Endothelial cell of umbilical vein (primary cell): ENCODE data around the gene MYO15A. TPM values are rescaled to one million over a fixed set of nuclear protein-coding genes. Genes with fewer than 3 reads are reported as not detected.

Experiments
- BruUV-seq: library from RNA; stranded (reverse); fragments of 400-500 nt; replicated peaks from 2 replicates; lab custom pipeline; 2021; lab: Mats Ljungman, UMichigan
- CTCF ChIA-PET: fragments of 300-600, 350-600 bp; sonication (Branson Sonifier 250); formaldehyde crosslinking; loops from one replicate; lab custom pipeline; 2021; ENCODE audit warnings: antibody characterized with exemption, inconsistent platforms; lab: Charles Lee
- POLR2A ChIA-PET: fragments of 300-600, 350-600 bp; sonication (Branson Sonifier 250); formaldehyde crosslinking; loops from one replicate; lab custom pipeline; 2021; ENCODE audit warnings: antibody characterized with exemption, inconsistent platforms; lab: Charles Lee
- DNase-seq: peaks from one replicate; pipeline ENCODE4 v3.0.0-alpha.2; 2011; ENCODE audit warnings: low read depth, low spot score
- FAIRE-seq: peaks from 2 replicates; lab custom pipeline; 2011; peaks lifted over from hg19 to GRCh38; lab: Jason Lieb, UNC
- H2AFZ ChIP-seq: 2 replicates; pipeline ENCODE4 v1.6.0; 2012; ENCODE audit warnings: low read depth, low read length, control low read depth, inconsistent platforms
- H3K27ac ChIP-seq: 2 replicates; pipeline ENCODE4 v1.5.1; 2011; ENCODE audit warnings: low read depth, mild to moderate bottlenecking, control low read depth, low read length, moderate library complexity; ENCODE audit not compliant: insufficient read depth
- H3K27me3 ChIP-seq, 2 experiments: 2 replicates each; pipeline versions ENCODE4 v1.6.0 to v1.6.1; 2011; ENCODE audit warnings: low read length in 2 of 2, mixed read lengths in 1 of 2; ENCODE audit not compliant: control insufficient read depth in 2 of 2, insufficient read depth in 2 of 2
- H3K36me3 ChIP-seq, 2 experiments: 2 replicates in 1 of 2; 3 replicates in 1 of 2; pipeline ENCODE4 v1.5.1; 2011; ENCODE audit warnings: low read length in 2 of 2, mild to moderate bottlenecking in 1 of 2, moderate library complexity in 1 of 2; ENCODE audit not compliant: control insufficient read depth in 2 of 2, insufficient read depth in 2 of 2; ENCODE audit errors: extremely low read depth in 1 of 2
- H3K4me1 ChIP-seq: 3 replicates; pipeline ENCODE4 v1.5.1; 2011; ENCODE audit warnings: mild to moderate bottlenecking, low read length; ENCODE audit not compliant: control insufficient read depth, insufficient read depth; ENCODE audit errors: extremely low read depth
- H3K4me2 ChIP-seq: 2 replicates; pipeline ENCODE4 v1.6.1; 2011; ENCODE audit warnings: low read length, control low read depth, mixed read lengths; ENCODE audit not compliant: insufficient read depth
- H3K4me3 ChIP-seq, 3 experiments: fragments of 200-600 bp in 1 of 3; sonication (generic), shearing (Covaris generic) in 1 of 3; replicated peaks in 1 of 3; 2 replicates each; pipeline ENCODE4 v1.5.1; 2011 to 2016; ENCODE audit warnings: control low read depth in 3 of 3, low read length in 3 of 3, mild to moderate bottlenecking in 2 of 3, inconsistent platforms in 1 of 3, low read depth in 1 of 3, moderate library complexity in 1 of 3; ENCODE audit not compliant: insufficient read depth in 1 of 3
- H3K79me2 ChIP-seq: 2 replicates; pipeline ENCODE4 v1.6.0; 2012; ENCODE audit warnings: low read length, inconsistent platforms; ENCODE audit not compliant: control insufficient read depth, insufficient read depth
- H3K9ac ChIP-seq: replicated peaks from 2 replicates; pipeline ENCODE3; 2011; ENCODE audit warnings: low read length, control low read depth; ENCODE audit not compliant: insufficient read depth; ENCODE audit errors: extremely low read depth
- H3K9me1 ChIP-seq: replicated peaks from 3 replicates; pipeline ENCODE4 v1.6.0; 2011; ENCODE audit warnings: mild to moderate bottlenecking, low read length; ENCODE audit not compliant: control insufficient read depth, insufficient read depth; ENCODE audit errors: extremely low read depth
- H3K9me3 ChIP-seq: replicated peaks from 2 replicates; pipeline ENCODE4 v1.5.1; 2012; ENCODE audit warnings: low read length, inconsistent platforms; ENCODE audit not compliant: control insufficient read depth, insufficient read depth
- H4K20me1 ChIP-seq: replicated peaks from 2 replicates; pipeline ENCODE3; 2011; ENCODE audit warnings: mild to moderate bottlenecking, low read length; ENCODE audit not compliant: control insufficient read depth, insufficient read depth; ENCODE audit errors: extremely low read depth
- EZH2 ChIP-seq: IDR thresholded peaks from 2 replicates; pipeline ENCODE4 v1.6.1; 2012; ENCODE audit warnings: borderline replicate concordance, low read depth, mild to moderate bottlenecking, moderate library complexity, low read length, inconsistent platforms; ENCODE audit not compliant: severe bottlenecking
- FOS ChIP-seq: IDR thresholded peaks from 2 replicates; pipeline ENCODE4 v1.6.1; 2011; ENCODE audit warnings: mild to moderate bottlenecking, low read length, moderate library complexity, borderline replicate concordance; ENCODE audit not compliant: insufficient read depth
- GATA2 ChIP-seq: IDR thresholded peaks from 2 replicates; pipeline ENCODE4 v1.7.0; 2011; ENCODE audit warnings: low read depth, mild to moderate bottlenecking, moderate library complexity, mixed read lengths, low read length; ENCODE audit not compliant: insufficient read length, insufficient read depth
- JUN ChIP-seq: IDR thresholded peaks from 2 replicates; pipeline ENCODE4 v1.6.1; 2011; ENCODE audit warnings: borderline replicate concordance, low read depth; ENCODE audit not compliant: insufficient read length, insufficient read depth
- MYC ChIP-seq: IDR thresholded peaks from one replicate; pipeline ENCODE4 v1.6.1; 2011; ENCODE audit warnings: mild to moderate bottlenecking, low read depth, low read length
- POLR2A ChIP-seq: IDR thresholded peaks from 2 replicates; pipeline ENCODE4 v1.6.1; 2012; ENCODE audit warnings: low read depth, mild to moderate bottlenecking, control low read depth, low read length
- POLR2AphosphoS5 ChIP-seq: IDR thresholded peaks from 2 replicates; pipeline ENCODE4 v1.6.1; 2012; ENCODE audit warnings: low read depth, mild to moderate bottlenecking, control low read depth, low read length, moderate library complexity; ENCODE audit not compliant: insufficient read depth
- dilution Hi-C: fragments of 300-500 bp; cut with MboI; formaldehyde crosslinking; loops from one replicate; pipeline ENCODE4 v1.15.0; 2019; ENCODE audit warnings: low sequenced_read_pairs; ENCODE audit not compliant: extremely low pct_ligation_motif_present
- intact Hi-C: fragments of 100-400 bp; cut with micrococcal nuclease; formaldehyde crosslinking; loops from one replicate; pipeline ENCODE4 v1.10.0; 2022
- polyA plus RNA-seq, 4 experiments: library from polyadenylated mRNA; depleted of rRNA in 3 of 4; stranded (reverse) in 3 of 4; unstranded in 1 of 4; fragments of >200 nt; gene quantifications; 2 replicates each; pipeline versions ENCODE4 v1.2.1 to v1.2.3, GENCODE V29; 2011 to 2012; ENCODE audit warnings: missing spikeins in 1 of 4
- total RNA-seq: library from RNA; stranded (reverse); gene quantifications from 2 replicates; pipeline ENCODE4 v1.2.3, GENCODE V29; 2021
- TF ChIP-seq, protein P1 (sequence below), 2 donors: IDR thresholded peaks; 1 replicate in 1 of 2; 2 replicates in 1 of 2; pipeline ENCODE4 v1.5.1; 2011; ENCODE audit warnings: low read length in 2 of 2, mild to moderate bottlenecking in 2 of 2, moderate library complexity in 2 of 2, control low read depth in 1 of 2, inconsistent platforms in 1 of 2, low read depth in 1 of 2; ENCODE audit not compliant: insufficient read depth in 1 of 2; ENCODE audit errors: extremely low read depth in 1 of 2
- TF ChIP-seq, protein P2 (sequence below): IDR thresholded peaks from 2 replicates; pipeline ENCODE4 v1.6.1; 2011; ENCODE audit not compliant: insufficient read depth, insufficient read length

MYO15A gene
- total and polyA plus RNA-seq, 2 donors (not counting 3 experiments of a cell fraction or from before 2014, with no cell fraction given): 0.46 to 0.82 TPM

DNA sequence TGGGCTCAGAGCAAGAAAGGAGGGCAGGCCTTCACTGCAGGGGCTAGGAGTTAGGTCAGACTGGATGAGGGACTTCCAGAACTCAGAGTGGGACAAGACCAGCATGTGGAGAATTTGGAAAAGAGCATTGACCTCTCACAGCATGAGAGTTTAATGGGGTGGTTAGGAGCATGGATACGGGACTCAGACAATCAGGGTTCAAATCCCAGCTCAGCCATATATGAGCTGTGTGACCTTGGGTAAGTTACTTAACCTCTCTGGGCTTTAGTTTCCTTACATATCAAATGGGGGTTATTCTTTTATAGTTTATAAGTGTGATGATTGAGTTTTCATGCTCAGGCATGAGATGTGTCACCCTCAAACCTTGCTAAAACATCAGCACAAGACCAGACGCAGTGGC is 37.7 kb downstream of the MYO15A start:
- H2AFZ ChIP-seq: no peak overlapping the region
- no peak overlapping the region for H3K4me2 ChIP-seq
- FAIRE-seq: no peak
- BruUV-seq: no TSS peak
- no peak for DNase-seq
- H3K9me3 ChIP-seq: no peaks in the 10 kb centered on the region
- H3K9me1 ChIP-seq: no peaks in the 10 kb centered on the region
- dilution Hi-C loops (no loop called here), intact Hi-C loops (no loop called here)
- ChIA-PET POLR2A (no interaction called here), CTCF (no interaction called here)
- no peak overlapping the region for H3K9ac ChIP-seq
- no peak for TF ChIP-seq POLR2AphosphoS5
- TF ChIP-seq MYC: no peak
- TF ChIP-seq POLR2A: no peak
- TF ChIP-seq, protein P1, sequence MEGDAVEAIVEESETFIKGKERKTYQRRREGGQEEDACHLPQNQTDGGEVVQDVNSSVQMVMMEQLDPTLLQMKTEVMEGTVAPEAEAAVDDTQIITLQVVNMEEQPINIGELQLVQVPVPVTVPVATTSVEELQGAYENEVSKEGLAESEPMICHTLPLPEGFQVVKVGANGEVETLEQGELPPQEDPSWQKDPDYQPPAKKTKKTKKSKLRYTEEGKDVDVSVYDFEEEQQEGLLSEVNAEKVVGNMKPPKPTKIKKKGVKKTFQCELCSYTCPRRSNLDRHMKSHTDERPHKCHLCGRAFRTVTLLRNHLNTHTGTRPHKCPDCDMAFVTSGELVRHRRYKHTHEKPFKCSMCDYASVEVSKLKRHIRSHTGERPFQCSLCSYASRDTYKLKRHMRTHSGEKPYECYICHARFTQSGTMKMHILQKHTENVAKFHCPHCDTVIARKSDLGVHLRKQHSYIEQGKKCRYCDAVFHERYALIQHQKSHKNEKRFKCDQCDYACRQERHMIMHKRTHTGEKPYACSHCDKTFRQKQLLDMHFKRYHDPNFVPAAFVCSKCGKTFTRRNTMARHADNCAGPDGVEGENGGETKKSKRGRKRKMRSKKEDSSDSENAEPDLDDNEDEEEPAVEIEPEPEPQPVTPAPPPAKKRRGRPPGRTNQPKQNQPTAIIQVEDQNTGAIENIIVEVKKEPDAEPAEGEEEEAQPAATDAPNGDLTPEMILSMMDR (IDR thresholded peaks at IDR 0.05; ENCODE audit: extremely low read depth in 1 of 2, insufficient read depth in 1 of 2, low read depth in 1 of 2, low read length in 2 of 2): no peak
- TF ChIP-seq FOS: no peak
- no peak for TF ChIP-seq JUN
- TF ChIP-seq, protein P2, sequence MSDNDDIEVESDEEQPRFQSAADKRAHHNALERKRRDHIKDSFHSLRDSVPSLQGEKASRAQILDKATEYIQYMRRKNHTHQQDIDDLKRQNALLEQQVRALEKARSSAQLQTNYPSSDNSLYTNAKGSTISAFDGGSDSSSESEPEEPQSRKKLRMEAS: no peak
- no peak for TF ChIP-seq EZH2
- no peak for TF ChIP-seq GATA2
- H3K36me3 ChIP-seq: no peaks in the 10 kb centered on the region
- H3K4me1 ChIP-seq: peaks cover 4% of the 10 kb centered on the region
- no peaks in the 10 kb centered on the region for H4K20me1 ChIP-seq
- no peaks in the 10 kb centered on the region for H3K79me2 ChIP-seq
- H3K27me3 ChIP-seq: no peaks in the 10 kb centered on the region
- H3K4me3 ChIP-seq: no peak overlapping the region
- H3K27ac ChIP-seq: no peak overlapping the region
